IMR-90 (cell line): ENCODE measurements around the gene PRKAG2. TPM values are rescaled to one million over a fixed set of nuclear protein-coding genes. Genes with fewer than 3 reads are reported as not detected.

Experiments
- BHLHE40 ChIP-seq: fragments of 150-350 bp; IDR thresholded peaks from 2 replicates; pipeline ENCODE4 v1.6.1; 2016; ENCODE audit warnings: mild to moderate bottlenecking, low read depth, low read length
- MAZ ChIP-seq: IDR thresholded peaks from 2 replicates; pipeline ENCODE4 v1.6.1; 2012; ENCODE audit warnings: low read depth, mild to moderate bottlenecking, low read length, improper control_type of control experiment, moderate library complexity, borderline replicate concordance
- MXI1 ChIP-seq: IDR thresholded peaks from 2 replicates; pipeline ENCODE4 v1.6.1; 2012; ENCODE audit warnings: low read depth, mild to moderate bottlenecking, low read length, moderate library complexity, borderline replicate concordance
- RFX5 ChIP-seq: IDR thresholded peaks from 2 replicates; pipeline ENCODE4 v1.8.0; 2012; ENCODE audit warnings: low read depth, mild to moderate bottlenecking, low read length, moderate library complexity
- SMC3 ChIP-seq: fragments of 150-350 bp; IDR thresholded peaks from 2 replicates; pipeline ENCODE4 v1.6.1; 2016; ENCODE audit warnings: low read depth, mild to moderate bottlenecking, antibody characterized with exemption, low read length, moderate library complexity
- USF2 ChIP-seq: fragments of 150-350 bp; IDR thresholded peaks from 2 replicates; pipeline ENCODE4 v1.6.1; 2017; ENCODE audit warnings: mild to moderate bottlenecking, antibody characterized with exemption, low read length, low read depth
- polyA plus RNA-seq, 3 experiments: library from polyadenylated mRNA; depleted of rRNA; stranded (reverse); fragments of >200 nt; gene quantifications; 2 replicates each; pipeline ENCODE4 v1.2.3, GENCODE V29; 2012; ENCODE audit warnings: low replicate concordance in 1 of 3
- total RNA-seq: library from RNA; depleted of rRNA; stranded (reverse); fragments of >200 nt; gene quantifications from 2 replicates; pipeline ENCODE4 v1.2.3, GENCODE V29; 2012

PRKAG2 gene
- total and polyA plus RNA-seq, 2 of the 4 experiments (the other 2 are of a cell fraction): 15.4 to 21.6 TPM

- no peak for TF ChIP-seq USF2
- TF ChIP-seq MAZ: no peak
- TF ChIP-seq BHLHE40: no peak
- TF ChIP-seq SMC3: no peak
- no peak for TF ChIP-seq RFX5
- no peak for TF ChIP-seq MXI1
Measured at GRCh38 chr7:151732292-151732691, 144.6 kb downstream of the PRKAG2 start (continued).
